ENCODE measurements around the gene MACROD2. TPM values are rescaled to one million over a fixed set of nuclear protein-coding genes. Genes with fewer than 3 reads are reported as not detected.

Gene MACROD2
- total RNA-seq, 4 donors from 2014 or later: 10.0 to 24.0 (median 17.0) TPM

DNA sequence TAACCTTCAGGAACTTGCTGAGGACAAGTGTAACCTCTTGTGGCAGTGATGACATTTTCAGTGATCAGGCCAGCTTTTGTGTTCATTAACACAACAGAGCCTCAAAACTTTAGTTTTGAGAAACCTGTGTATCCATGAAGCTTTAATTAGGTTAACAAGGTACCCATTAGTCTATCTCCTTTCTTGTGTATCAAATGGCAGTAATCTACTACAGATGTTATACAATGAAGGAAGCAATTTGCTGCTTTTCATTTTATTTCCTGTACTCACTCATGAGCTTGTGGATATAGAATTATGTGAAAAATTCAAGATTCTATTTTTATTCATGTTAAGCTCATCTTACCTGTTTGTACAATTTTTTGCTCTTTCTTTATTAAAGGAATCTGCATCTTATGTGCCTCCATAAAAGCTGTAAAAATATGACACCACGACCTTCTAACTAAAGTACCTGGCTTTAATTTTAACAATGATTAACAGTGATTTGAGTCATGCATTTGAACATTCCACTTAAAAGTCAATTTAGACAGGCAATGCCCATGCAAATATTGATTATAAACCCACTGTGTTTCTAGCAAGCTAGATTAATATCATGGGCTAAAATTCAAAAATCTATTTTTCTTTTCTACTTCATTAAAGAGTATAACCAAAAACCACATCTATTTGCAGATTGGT is 1680.6 kb downstream of the MACROD2 start:
- no peak for TF ChIP-seq POLR2A (IDR thresholded peaks at IDR 0.05)
- TF ChIP-seq, protein P1, sequence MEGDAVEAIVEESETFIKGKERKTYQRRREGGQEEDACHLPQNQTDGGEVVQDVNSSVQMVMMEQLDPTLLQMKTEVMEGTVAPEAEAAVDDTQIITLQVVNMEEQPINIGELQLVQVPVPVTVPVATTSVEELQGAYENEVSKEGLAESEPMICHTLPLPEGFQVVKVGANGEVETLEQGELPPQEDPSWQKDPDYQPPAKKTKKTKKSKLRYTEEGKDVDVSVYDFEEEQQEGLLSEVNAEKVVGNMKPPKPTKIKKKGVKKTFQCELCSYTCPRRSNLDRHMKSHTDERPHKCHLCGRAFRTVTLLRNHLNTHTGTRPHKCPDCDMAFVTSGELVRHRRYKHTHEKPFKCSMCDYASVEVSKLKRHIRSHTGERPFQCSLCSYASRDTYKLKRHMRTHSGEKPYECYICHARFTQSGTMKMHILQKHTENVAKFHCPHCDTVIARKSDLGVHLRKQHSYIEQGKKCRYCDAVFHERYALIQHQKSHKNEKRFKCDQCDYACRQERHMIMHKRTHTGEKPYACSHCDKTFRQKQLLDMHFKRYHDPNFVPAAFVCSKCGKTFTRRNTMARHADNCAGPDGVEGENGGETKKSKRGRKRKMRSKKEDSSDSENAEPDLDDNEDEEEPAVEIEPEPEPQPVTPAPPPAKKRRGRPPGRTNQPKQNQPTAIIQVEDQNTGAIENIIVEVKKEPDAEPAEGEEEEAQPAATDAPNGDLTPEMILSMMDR (IDR thresholded peaks at IDR 0.05): no peak
- intact Hi-C loops (cut with DNase I; ENCODE audit: low total_unique reads): no loop called here
- no peak for DNase-seq (ENCODE audit: low spot score in 2 of 2)
- H3K4me3 ChIP-seq (ENCODE audit: low read depth, poor library complexity, severe bottlenecking): no peak overlapping the region
- 62 to 73% methylated on average over 1 of the region's 1 CpG for WGBS, 2 donors

DNA sequence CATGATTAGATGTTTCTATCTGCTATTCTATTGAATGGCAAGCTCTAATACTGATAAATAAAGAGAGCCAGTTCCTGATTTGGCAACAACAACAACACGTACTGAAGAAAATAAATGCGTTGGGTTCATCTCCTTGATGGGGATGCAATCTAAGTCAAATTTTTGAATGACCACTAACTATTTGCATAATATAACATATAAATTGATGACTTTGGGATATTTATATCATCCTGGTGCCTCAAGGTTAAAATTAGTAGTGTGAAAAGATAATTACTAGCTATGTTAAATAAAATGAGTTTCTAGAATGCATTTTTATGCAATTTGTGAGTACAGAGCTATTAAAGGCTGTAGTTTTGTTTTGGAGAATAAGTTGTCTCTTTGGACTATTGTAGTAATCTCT is 1681.5 kb downstream of the MACROD2 start:
- no peak overlapping the region for H3K4me3 ChIP-seq (ENCODE audit: low read depth, poor library complexity, severe bottlenecking)
- TF ChIP-seq, protein P1 (IDR thresholded peaks at IDR 0.05): no peak
- TF ChIP-seq POLR2A (IDR thresholded peaks at IDR 0.05): no peak
- 90 to 92% methylated on average over 2 of the region's 2 CpGs for WGBS, 2 donors
- no peak for DNase-seq (ENCODE audit: low spot score in 2 of 2)
- intact Hi-C loops (cut with DNase I; ENCODE audit: low total_unique reads): no loop called here

DNA sequence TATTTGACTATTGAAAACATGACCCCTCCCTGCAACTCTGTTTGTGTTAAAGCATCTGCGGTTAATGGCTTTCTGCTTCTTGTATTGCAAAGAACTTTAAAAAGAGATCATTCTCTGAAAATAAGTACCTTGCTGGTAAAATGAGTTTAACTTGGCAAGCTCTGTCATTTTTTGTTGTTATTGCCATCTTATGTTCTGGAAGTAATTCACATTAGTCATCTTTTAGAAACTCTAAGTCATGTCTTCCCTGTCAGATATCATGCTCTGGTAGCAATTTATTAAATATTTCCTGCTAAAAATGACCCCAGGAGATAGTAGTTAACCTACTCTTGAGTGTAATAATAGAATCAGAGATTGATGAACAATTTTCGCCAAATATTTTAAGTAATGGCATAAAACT is 1687.4 kb downstream of the MACROD2 start:
- H3K4me3 ChIP-seq (ENCODE audit: low read depth, poor library complexity, severe bottlenecking): no peak overlapping the region
- no peak for TF ChIP-seq POLR2A (IDR thresholded peaks at IDR 0.05)
- TF ChIP-seq, protein P1 (IDR thresholded peaks at IDR 0.05): no peak
- WGBS, 2 donors: 76 to 77% methylated on average over 2 of the region's 2 CpGs
- no peak for DNase-seq (ENCODE audit: low spot score in 2 of 2)
- intact Hi-C loops (cut with DNase I; ENCODE audit: low total_unique reads): no loop called here

DNA sequence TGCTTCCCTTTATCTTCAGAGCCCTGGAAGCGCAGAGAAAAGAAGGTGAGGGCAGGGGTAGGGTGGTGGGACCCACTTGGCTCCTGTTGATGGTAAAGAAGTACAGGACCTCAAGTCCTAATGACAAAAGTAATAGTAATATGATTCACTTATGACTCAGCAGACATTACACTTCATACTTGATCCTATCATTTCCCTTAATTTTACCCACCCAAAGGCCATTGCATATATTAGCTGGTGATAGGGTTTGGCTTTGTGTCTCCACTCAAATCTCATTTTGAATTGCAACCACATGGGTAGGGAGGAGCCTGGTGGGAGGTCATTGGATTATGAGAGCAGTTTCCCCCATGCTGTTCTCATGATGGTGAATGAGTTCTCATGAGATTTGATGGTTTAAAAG is 1697.3 kb downstream of the MACROD2 start:
- WGBS, 2 donors: 92 to 97% methylated on average over 1 of the region's 1 CpG
- H3K4me3 ChIP-seq (ENCODE audit: low read depth, poor library complexity, severe bottlenecking): no peak overlapping the region
- TF ChIP-seq, protein P1 (IDR thresholded peaks at IDR 0.05): no peak
- no peak for TF ChIP-seq POLR2A (IDR thresholded peaks at IDR 0.05)

DNA sequence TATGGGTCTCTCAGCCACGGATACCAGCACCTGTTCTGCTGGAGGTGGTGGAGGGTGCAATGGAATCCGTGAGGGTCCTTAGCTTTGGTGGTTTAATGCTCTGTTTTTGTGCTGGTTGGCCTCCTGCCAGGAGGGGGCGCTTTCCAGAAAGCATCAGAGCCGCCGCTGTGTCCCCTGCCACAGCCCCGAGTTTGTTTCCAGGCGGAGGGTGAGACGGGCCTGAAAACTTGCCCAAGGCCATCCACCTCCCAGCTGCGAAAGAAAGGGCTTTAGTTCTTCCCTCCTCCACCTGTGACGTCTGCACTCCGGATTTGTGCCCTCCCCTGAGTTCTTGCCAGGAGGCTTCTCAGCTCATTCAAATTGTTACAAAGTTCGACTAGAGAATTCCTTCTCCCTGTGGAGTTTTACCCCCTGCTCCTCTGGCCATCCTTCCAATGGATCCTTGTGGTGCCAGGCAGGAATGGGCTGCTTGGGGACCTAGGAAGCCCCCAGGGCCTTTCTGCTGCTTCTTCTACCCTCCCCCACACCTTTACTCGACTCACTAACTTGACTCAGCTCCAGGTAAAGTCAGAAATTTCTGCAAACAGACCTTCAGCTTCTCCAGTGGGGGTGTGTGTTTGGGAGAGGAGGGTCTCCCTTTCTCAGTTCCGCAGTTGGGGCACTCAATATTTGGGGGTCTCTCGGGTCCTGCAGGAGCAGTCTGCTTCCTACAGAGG is 1704.3 kb downstream of the MACROD2 start:
- WGBS, 2 donors: 50 to 57% methylated on average over 15 of the region's 15 CpGs
- no peak for DNase-seq (ENCODE audit: low spot score in 2 of 2)
- TF ChIP-seq POLR2A (IDR thresholded peaks at IDR 0.05): no peak
- TF ChIP-seq, protein P1 (IDR thresholded peaks at IDR 0.05): no peak
- H3K4me3 ChIP-seq (ENCODE audit: low read depth, poor library complexity, severe bottlenecking): no peak overlapping the region
- intact Hi-C loops (cut with DNase I; ENCODE audit: low total_unique reads): loop anchor here (10.0 kb wide), 1 partner anchor 755 kb away; no protein-coding TSS in a partner anchor

More for the DNA sequence above, 1697.3 kb downstream of the MACROD2 start:
- no peak for DNase-seq (ENCODE audit: low spot score in 2 of 2)
- intact Hi-C loops (cut with DNase I; ENCODE audit: low total_unique reads): no loop called here
